ENCODE data around the gene WDR27. TPM values are rescaled to one million over a fixed set of nuclear protein-coding genes. Genes with fewer than 3 reads are reported as not detected.
A peak's percentile ranks its signal among the peaks of the same experiment; 100 is the strongest.

The WDR27 gene
- total RNA-seq, 1 donor from 2014 or later = 24.5 TPM

GRCh38 chr6:169725125-169726048, 23.6 kb upstream of the WDR27 start:
- Histone ChIP-seq H3K9me3 (ENCODE audit: control insufficient read depth in 3 of 3, low read length in 3 of 3) (no peaks in the 10 kb centered on the region), H3K4me3 (ENCODE audit: low read length in 3 of 3) (peak overlapping the region; percentile 64 to 76 (median 71)), H3K27me3 (ENCODE audit: control insufficient read depth in 3 of 3, insufficient read depth in 3 of 3, low read length in 3 of 3) (no peaks in the 10 kb centered on the region), H3K9ac (ENCODE audit: low read depth in 1 of 3, low read length in 3 of 3) (peak overlapping the region; percentile 49 to 73 (median 73)), H3K4me1 (ENCODE audit: control insufficient read depth in 3 of 3, insufficient read depth in 3 of 3, low read length in 3 of 3) (peaks cover 15 to 24% (median 17%) of the 10 kb centered on the region in 3 donors), H3K36me3 (ENCODE audit: control insufficient read depth in 3 of 3, insufficient read depth in 3 of 3, low read length in 3 of 3) (no peaks in the 10 kb centered on the region), H3K27ac (ENCODE audit: low read depth, low read length) (peak overlapping the region; percentile 63)

GRCh38 chr6:169724494-169725124, 22.8 kb upstream of the WDR27 start, which contains the start of gene PHF10:
Gene PHF10, minus strand, starts transcription at chr6:169724500. Its CDS starts 569 bp downstream, at chr6:169723931.
- Histone ChIP-seq H3K9me3 (ENCODE audit: control insufficient read depth in 3 of 3, low read length in 3 of 3) (no peaks in the 10 kb centered on the region), H3K36me3 (ENCODE audit: control insufficient read depth in 3 of 3, insufficient read depth in 3 of 3, low read length in 3 of 3) (no peaks in the 10 kb centered on the region), H3K4me1 (ENCODE audit: control insufficient read depth in 3 of 3, insufficient read depth in 3 of 3, low read length in 3 of 3) (peaks cover 15 to 24% (median 17%) of the 10 kb centered on the region in 3 donors), H3K27me3 (ENCODE audit: control insufficient read depth in 3 of 3, insufficient read depth in 3 of 3, low read length in 3 of 3) (no peaks in the 10 kb centered on the region), H3K9ac (ENCODE audit: low read depth in 1 of 3, low read length in 3 of 3) (peak within 1 kb of the TSS; percentile 85 to 93 (median 89)), H3K27ac (ENCODE audit: low read depth, low read length) (peak within 1 kb of the TSS; percentile 84), H3K4me3 (ENCODE audit: low read length in 3 of 3) (peak within 1 kb of the TSS; percentile 84 to 94 (median 85))

DNA sequence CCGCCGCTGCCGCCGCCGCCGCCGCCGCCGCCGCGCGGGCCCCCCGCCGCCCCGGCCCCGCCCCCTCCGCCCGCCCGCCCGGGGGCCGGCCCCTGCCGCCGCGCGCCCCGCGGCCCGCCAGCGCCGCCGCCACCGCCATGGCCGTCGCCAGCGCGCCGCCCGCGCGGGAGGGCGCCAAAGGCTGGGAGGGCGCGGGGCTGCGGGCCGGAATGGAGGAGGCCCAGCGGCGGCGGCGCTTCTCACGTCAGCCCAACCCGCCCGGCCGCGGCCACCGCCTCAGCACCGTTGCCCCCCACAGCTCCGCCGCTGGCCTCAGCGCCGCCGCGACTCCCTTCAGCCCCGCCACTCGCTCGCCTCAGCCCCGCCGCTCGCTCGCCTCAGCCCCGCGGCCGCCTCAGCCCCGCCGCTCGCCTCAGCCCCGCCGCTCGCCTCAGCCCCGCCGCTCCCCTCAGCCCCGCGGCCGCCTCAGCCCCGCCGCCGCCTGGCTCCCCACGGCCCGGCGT, 22.2 kb upstream of the WDR27 start:
- H3K36me3 ChIP-seq (ENCODE audit: control insufficient read depth in 3 of 3, insufficient read depth in 3 of 3, low read length in 3 of 3) = no peaks in the 10 kb centered on the region
- H3K4me3 ChIP-seq (ENCODE audit: low read length in 3 of 3) = peak overlapping the region in 2 of 3 donors; percentile 58 to 66
- H3K27me3 ChIP-seq (ENCODE audit: control insufficient read depth in 3 of 3, insufficient read depth in 3 of 3, low read length in 3 of 3) = no peaks in the 10 kb centered on the region
- peak overlapping the region in 1 of 3 donors; percentile 75 for H3K9ac ChIP-seq (ENCODE audit: low read depth in 1 of 3, low read length in 3 of 3)
- no peaks in the 10 kb centered on the region for H3K9me3 ChIP-seq (ENCODE audit: control insufficient read depth in 3 of 3, low read length in 3 of 3)
- peaks cover 15 to 24% (median 17%) of the 10 kb centered on the region in 3 donors for H3K4me1 ChIP-seq (ENCODE audit: control insufficient read depth in 3 of 3, insufficient read depth in 3 of 3, low read length in 3 of 3)
- H3K27ac ChIP-seq (ENCODE audit: low read depth, low read length) = no peak overlapping the region

GRCh38 chr6:169723200-169723909, 21.5 kb upstream of the WDR27 start:
- Histone ChIP-seq H3K4me3 (ENCODE audit: low read length in 3 of 3) (peak overlapping the region; percentile 84 to 94 (median 85)), H3K9ac (ENCODE audit: low read depth in 1 of 3, low read length in 3 of 3) (peak overlapping the region; percentile 85 to 93 (median 89)), H3K36me3 (ENCODE audit: control insufficient read depth in 3 of 3, insufficient read depth in 3 of 3, low read length in 3 of 3) (no peaks in the 10 kb centered on the region), H3K27ac (ENCODE audit: low read depth, low read length) (peak overlapping the region; percentile 84), H3K4me1 (ENCODE audit: control insufficient read depth in 3 of 3, insufficient read depth in 3 of 3, low read length in 3 of 3) (peaks cover 15 to 24% (median 17%) of the 10 kb centered on the region in 3 donors), H3K9me3 (ENCODE audit: control insufficient read depth in 3 of 3, low read length in 3 of 3) (no peaks in the 10 kb centered on the region), H3K27me3 (ENCODE audit: control insufficient read depth in 3 of 3, insufficient read depth in 3 of 3, low read length in 3 of 3) (no peaks in the 10 kb centered on the region)

DNA sequence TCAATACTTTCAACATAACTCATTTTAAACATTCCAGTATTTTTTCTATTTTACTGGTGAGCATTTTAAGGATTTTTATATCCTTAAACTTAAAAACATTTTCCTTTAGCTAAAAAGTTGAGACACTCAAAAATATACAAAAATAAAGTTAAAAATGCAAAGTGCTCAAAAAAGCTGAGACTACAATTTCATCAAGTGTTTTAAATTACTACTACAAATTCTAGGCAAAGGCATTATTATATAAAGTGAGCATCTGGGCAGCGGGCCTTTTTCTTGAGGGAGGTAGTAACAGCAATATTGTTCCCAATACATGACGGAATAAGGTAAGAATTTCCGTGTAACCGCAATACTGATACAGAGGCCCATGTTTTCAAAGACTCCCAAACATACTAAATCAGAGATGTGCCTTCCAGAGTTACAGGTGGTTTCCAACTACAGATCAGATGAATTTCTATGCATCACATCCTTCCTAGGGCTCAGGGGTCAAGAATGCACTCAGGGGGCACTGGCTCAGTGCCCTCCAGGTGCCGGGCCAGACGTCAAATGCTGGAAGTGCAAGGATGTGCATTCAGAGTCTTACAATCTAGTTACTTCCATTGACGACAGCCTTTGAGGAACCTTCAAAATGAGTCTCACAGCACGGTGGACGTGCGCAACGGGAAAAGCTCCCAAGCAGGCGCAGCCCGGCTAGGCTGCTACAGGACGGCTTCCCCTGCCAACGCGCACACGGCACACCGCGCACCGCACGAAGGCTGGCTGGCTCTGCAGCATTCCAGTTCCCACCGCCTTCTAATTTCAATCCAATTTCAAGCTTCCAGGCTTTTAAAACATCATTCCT, 20.8 kb upstream of the WDR27 start:
- Histone ChIP-seq H3K9ac (ENCODE audit: low read depth in 1 of 3, low read length in 3 of 3) (peak overlapping the region; percentile 85 to 93 (median 89)), H3K27ac (ENCODE audit: low read depth, low read length) (peak overlapping the region; percentile 84), H3K4me1 (ENCODE audit: control insufficient read depth in 3 of 3, insufficient read depth in 3 of 3, low read length in 3 of 3) (peaks cover 15 to 24% (median 17%) of the 10 kb centered on the region in 3 donors), H3K9me3 (ENCODE audit: control insufficient read depth in 3 of 3, low read length in 3 of 3) (no peaks in the 10 kb centered on the region), H3K27me3 (ENCODE audit: control insufficient read depth in 3 of 3, insufficient read depth in 3 of 3, low read length in 3 of 3) (no peaks in the 10 kb centered on the region), H3K4me3 (ENCODE audit: low read length in 3 of 3) (peak overlapping the region; percentile 84 to 94 (median 85)), H3K36me3 (ENCODE audit: control insufficient read depth in 3 of 3, insufficient read depth in 3 of 3, low read length in 3 of 3) (no peaks in the 10 kb centered on the region)

- Histone ChIP-seq H3K27me3 (ENCODE audit: control insufficient read depth in 3 of 3, insufficient read depth in 3 of 3, low read length in 3 of 3) (no peaks in the 10 kb centered on the region), H3K9me3 (ENCODE audit: control insufficient read depth in 3 of 3, low read length in 3 of 3) (no peaks in the 10 kb centered on the region), H3K27ac (ENCODE audit: low read depth, low read length) (no peak overlapping the region), H3K4me1 (ENCODE audit: control insufficient read depth in 3 of 3, insufficient read depth in 3 of 3, low read length in 3 of 3) (peaks cover 15 to 23% (median 17%) of the 10 kb centered on the region in 3 donors), H3K9ac (ENCODE audit: low read depth in 1 of 3, low read length in 3 of 3) (no peak overlapping the region), H3K4me3 (ENCODE audit: low read length in 3 of 3) (no peak overlapping the region), H3K36me3 (ENCODE audit: control insufficient read depth in 3 of 3, insufficient read depth in 3 of 3, low read length in 3 of 3) (peaks cover 6 to 13% (median 12%) of the 10 kb centered on the region in 3 donors)
Observed at GRCh38 chr6:169720207-169720855, 18.5 kb upstream of the WDR27 start.

- no peak overlapping the region for H3K9ac ChIP-seq (ENCODE audit: low read depth in 1 of 3, low read length in 3 of 3)
Observed at GRCh38 chr6:169719117-169719516, 17.3 kb upstream of the WDR27 start.

DNA sequence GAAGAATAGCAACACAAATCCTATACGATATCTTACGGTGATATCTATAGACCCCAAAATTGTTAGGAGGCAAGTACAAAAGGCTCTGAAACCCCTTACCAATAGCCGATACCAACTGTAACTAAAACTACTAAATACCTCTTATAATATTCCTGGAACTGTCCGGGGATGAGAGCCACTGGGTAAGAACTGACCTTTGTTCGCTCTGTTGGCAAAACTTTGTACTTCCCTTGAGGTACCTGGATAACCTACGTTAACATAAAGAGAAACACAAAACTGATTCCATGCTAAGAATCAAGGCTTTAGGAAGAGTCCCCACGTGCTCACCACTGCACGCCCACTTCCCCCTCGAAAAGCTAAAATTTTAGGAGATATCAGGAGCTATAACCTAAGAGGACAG, 12.8 kb upstream of the WDR27 start:
- Histone ChIP-seq H3K36me3 (ENCODE audit: control insufficient read depth in 3 of 3, insufficient read depth in 3 of 3, low read length in 3 of 3) (peaks cover 19 to 45% (median 42%) of the 10 kb centered on the region in 3 donors), H3K27ac (ENCODE audit: low read depth, low read length) (no peak overlapping the region), H3K4me3 (ENCODE audit: low read length in 3 of 3) (no peak overlapping the region), H3K9me3 (ENCODE audit: control insufficient read depth in 3 of 3, low read length in 3 of 3) (no peaks in the 10 kb centered on the region), H3K9ac (ENCODE audit: low read depth in 1 of 3, low read length in 3 of 3) (no peak overlapping the region), H3K27me3 (ENCODE audit: control insufficient read depth in 3 of 3, insufficient read depth in 3 of 3, low read length in 3 of 3) (no peaks in the 10 kb centered on the region), H3K4me1 (ENCODE audit: control insufficient read depth in 3 of 3, insufficient read depth in 3 of 3, low read length in 3 of 3) (no peaks in the 10 kb centered on the region)

More at GRCh38 chr6:169719117-169719516, 17.3 kb upstream of the WDR27 start:
- peaks cover 10 to 24% (median 22%) of the 10 kb centered on the region in 3 donors for H3K36me3 ChIP-seq (ENCODE audit: control insufficient read depth in 3 of 3, insufficient read depth in 3 of 3, low read length in 3 of 3)
- no peaks in the 10 kb centered on the region for H3K9me3 ChIP-seq (ENCODE audit: control insufficient read depth in 3 of 3, low read length in 3 of 3)
- H3K27ac ChIP-seq (ENCODE audit: low read depth, low read length) = no peak overlapping the region
- no peaks in the 10 kb centered on the region for H3K27me3 ChIP-seq (ENCODE audit: control insufficient read depth in 3 of 3, insufficient read depth in 3 of 3, low read length in 3 of 3)
- no peak overlapping the region for H3K4me3 ChIP-seq (ENCODE audit: low read length in 3 of 3)
- peaks cover 11 to 17% (median 12%) of the 10 kb centered on the region in 3 donors for H3K4me1 ChIP-seq (ENCODE audit: control insufficient read depth in 3 of 3, insufficient read depth in 3 of 3, low read length in 3 of 3)
